HG02623 (cell line): Measurements from ENCODE around the gene ASXL1.
"Not testable (repeated sequence)": the region's sequence is repeated elsewhere in the genome, so short reads cannot be mapped to it uniquely, and the experiment has no call there.

Experiments
- ATAC-seq: cut with Tn5 transposase; IDR thresholded peaks from one replicate; pipeline ENCODE4 v1.9.1; 2021; ENCODE audit warnings: moderate library complexity; ENCODE audit not compliant: unreplicated experiment

Gene ASXL1

GRCh38 chr20:32359633-32360332 is 1.7 kb downstream of the ASXL1 start:
- no peak for ATAC-seq

GRCh38 chr20:32360333-32360634 is 2.2 kb downstream of the ASXL1 start:
- no peak for ATAC-seq

- no peak for ATAC-seq
Measured at GRCh38 chr20:32362901-32363364, 4.8 kb downstream of the ASXL1 start.

GRCh38 chr20:32363492-32363891 is 5.4 kb downstream of the ASXL1 start:
- ATAC-seq, result no peak

GRCh38 chr20:32364554-32365208 is 6.5 kb downstream of the ASXL1 start:
- no peak for ATAC-seq

- ATAC-seq, result no peak
Measured at GRCh38 chr20:32365564-32365963, 7.4 kb downstream of the ASXL1 start.

- peak; percentile 40 for ATAC-seq
Measured at GRCh38 chr20:32366380-32366779, 8.2 kb downstream of the ASXL1 start.

GRCh38 chr20:32368323-32368722 is 10.2 kb downstream of the ASXL1 start:
- ATAC-seq, result no peak

GRCh38 chr20:32368925-32369324 is 10.8 kb downstream of the ASXL1 start:
- ATAC-seq, result peak; percentile 41

- ATAC-seq, result no peak
Measured at GRCh38 chr20:32370897-32371296, 12.8 kb downstream of the ASXL1 start.

GRCh38 chr20:32378461-32378860 is 20.3 kb downstream of the ASXL1 start:
- ATAC-seq, result no peak

- not testable (repeated sequence) for ATAC-seq
Measured at GRCh38 chr20:32380037-32380436, 21.9 kb downstream of the ASXL1 start.

GRCh38 chr20:32380745-32381144 is 22.6 kb downstream of the ASXL1 start:
- no peak for ATAC-seq

- no peak for ATAC-seq
Measured at GRCh38 chr20:32382102-32382950, 24.2 kb downstream of the ASXL1 start.

GRCh38 chr20:32383441-32383840 is 25.3 kb downstream of the ASXL1 start:
- not testable (repeated sequence) for ATAC-seq

GRCh38 chr20:32385541-32385940 is 27.4 kb downstream of the ASXL1 start:
- ATAC-seq, result no peak

GRCh38 chr20:32386091-32386490 is 28.0 kb downstream of the ASXL1 start:
- no peak for ATAC-seq

GRCh38 chr20:32387252-32387651 is 29.1 kb downstream of the ASXL1 start:
- ATAC-seq, result no peak

GRCh38 chr20:32391003-32391402 is 32.9 kb downstream of the ASXL1 start:
- no peak for ATAC-seq

- no peak for ATAC-seq
Measured at GRCh38 chr20:32395066-32395465, 36.9 kb downstream of the ASXL1 start.

- no peak for ATAC-seq
Measured at GRCh38 chr20:32396646-32397160, 38.6 kb downstream of the ASXL1 start.
